Sigmoid colon (tissue), 7 donors: Measurements from ENCODE around the gene ZNHIT2. TPM values are rescaled to one million over a fixed set of nuclear protein-coding genes. Genes with fewer than 3 reads are reported as not detected.
A peak's percentile ranks its signal among the peaks of the same experiment; 100 is the strongest.

ENCODE experiments used
- DNase-seq: peaks from one replicate; pipeline ENCODE4 v3.0.0-alpha.2; 2019
- H3K27ac ChIP-seq, 4 donors: fragments of 200-600 bp; sonication (generic); one replicate each; pipeline ENCODE4 v1.5.1; 2016 to 2019; ENCODE audit warnings: mild to moderate bottlenecking in 1 of 4
- H3K27me3 ChIP-seq, 3 donors: fragments of 200-600 bp; sonication (generic); one replicate each; pipeline ENCODE4 v1.5.1; 2019; ENCODE audit warnings: mild to moderate bottlenecking in 1 of 3
- H3K36me3 ChIP-seq, 4 donors: fragments of 200-600 bp; sonication (generic); one replicate each; pipeline ENCODE4 v1.5.1; 2016 to 2019
- H3K4me1 ChIP-seq, 4 donors: fragments of 200-600 bp; sonication (generic); one replicate each; pipeline ENCODE4 v1.5.1; 2017 to 2019
- H3K4me3 ChIP-seq, 4 donors: fragments of 200-600 bp; sonication (generic); one replicate each; pipeline ENCODE4 v1.5.1; 2017 to 2019; ENCODE audit warnings: mild to moderate bottlenecking in 2 of 4, moderate library complexity in 1 of 4
- H3K9me3 ChIP-seq, 4 donors: fragments of 200-600 bp in 3 of 4; sonication (generic) in 3 of 4; one replicate each; pipeline versions ENCODE4 v1.5.1 to v1.6.1; 2013 to 2019
- EP300 ChIP-seq, 4 donors: sonication (generic); formaldehyde crosslinking; IDR thresholded peaks; one replicate each; pipeline ENCODE4 v1.6.1; 2017; ENCODE audit warnings: antibody characterized with exemption in 4 of 4
- POLR2A ChIP-seq, 2 donors: fragments of 450-650 bp; IDR thresholded peaks; one replicate each; pipeline ENCODE4 v1.6.1; 2016; ENCODE audit warnings: antibody characterized with exemption in 2 of 2, mild to moderate bottlenecking in 2 of 2, moderate library complexity in 2 of 2
- POLR2AphosphoS5 ChIP-seq, 4 donors: sonication (generic); formaldehyde crosslinking; IDR thresholded peaks; one replicate each; pipeline ENCODE4 v1.6.1; 2017; ENCODE audit warnings: antibody characterized with exemption in 4 of 4
- WGBS, 2 donors: extraction: QIAGEN DNeasy Blood & Tissue Kit; methylation state at CpG; one replicate each; pipeline ENCODE4 v1.1.7; 2013; 5-methylcytosine and 5-hydroxymethylcytosine counted together
- intact Hi-C: fragments of 100-400 bp; cut with DNase I; formaldehyde crosslinking; loops from one replicate; pipeline ENCODE4 v1.15.1; 2023
- polyA plus RNA-seq, 3 donors: library from polyadenylated mRNA; stranded (reverse); fragments of 200-250 nt; gene quantifications; one replicate each; pipeline ENCODE4 v1.2.3, GENCODE V29; 2013
- total RNA-seq, 4 donors: library from RNA; depleted of rRNA; stranded (reverse); fragments of >200 nt; gene quantifications; one replicate each; pipeline ENCODE4 v1.1.0, GENCODE V29; 2016
- TF ChIP-seq, protein P1 (sequence below), 4 experiments: fragments of 450-650 bp in 3 of 4; fragments of 200-600 bp in 1 of 4; IDR thresholded peaks; one replicate each; pipeline ENCODE4 v1.5.1; 2016 to 2019; ENCODE audit warnings: antibody characterized with exemption in 4 of 4, mild to moderate bottlenecking in 3 of 4, moderate library complexity in 2 of 4
- donor health status: healthy with polysubstance abuse.
- donor health status: Bipolar disorder and iron deficiency.
- donor health status: healthy.

ZNHIT2 gene
- total and polyA plus RNA-seq, 7 donors = 8.3 to 16.3 (median 13.6) TPM

- Histone ChIP-seq H3K27me3 (no peaks in the 10 kb centered on the region), H3K27ac (no peak overlapping the region), H3K36me3 (peaks cover 17 to 50% (median 30%) of the 10 kb centered on the region in 4 donors), H3K4me3 (no peak overlapping the region), H3K9me3 (no peaks in the 10 kb centered on the region), H3K4me1 (peaks cover 0 to 12% (median 11%) of the 10 kb centered on the region in 4 donors)
- no peak for DNase-seq
- TF ChIP-seq, protein P1, sequence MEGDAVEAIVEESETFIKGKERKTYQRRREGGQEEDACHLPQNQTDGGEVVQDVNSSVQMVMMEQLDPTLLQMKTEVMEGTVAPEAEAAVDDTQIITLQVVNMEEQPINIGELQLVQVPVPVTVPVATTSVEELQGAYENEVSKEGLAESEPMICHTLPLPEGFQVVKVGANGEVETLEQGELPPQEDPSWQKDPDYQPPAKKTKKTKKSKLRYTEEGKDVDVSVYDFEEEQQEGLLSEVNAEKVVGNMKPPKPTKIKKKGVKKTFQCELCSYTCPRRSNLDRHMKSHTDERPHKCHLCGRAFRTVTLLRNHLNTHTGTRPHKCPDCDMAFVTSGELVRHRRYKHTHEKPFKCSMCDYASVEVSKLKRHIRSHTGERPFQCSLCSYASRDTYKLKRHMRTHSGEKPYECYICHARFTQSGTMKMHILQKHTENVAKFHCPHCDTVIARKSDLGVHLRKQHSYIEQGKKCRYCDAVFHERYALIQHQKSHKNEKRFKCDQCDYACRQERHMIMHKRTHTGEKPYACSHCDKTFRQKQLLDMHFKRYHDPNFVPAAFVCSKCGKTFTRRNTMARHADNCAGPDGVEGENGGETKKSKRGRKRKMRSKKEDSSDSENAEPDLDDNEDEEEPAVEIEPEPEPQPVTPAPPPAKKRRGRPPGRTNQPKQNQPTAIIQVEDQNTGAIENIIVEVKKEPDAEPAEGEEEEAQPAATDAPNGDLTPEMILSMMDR (IDR thresholded peaks at IDR 0.05) = no peak
- no peak for TF ChIP-seq POLR2A (IDR thresholded peaks at IDR 0.05)
- TF ChIP-seq EP300 (IDR thresholded peaks at IDR 0.05) = no peak
- TF ChIP-seq POLR2AphosphoS5 (IDR thresholded peaks at IDR 0.05) = no peak
- 92% methylated on average over 4 of the region's 4 CpGs for WGBS, 2 donors
- intact Hi-C loops = no loop called here
Measured at GRCh38 chr11:65089621-65090020, 27.9 kb downstream of the ZNHIT2 start.

GRCh38 chr11:65087827-65088226 lies 29.7 kb downstream of the ZNHIT2 start:
- no peaks in the 10 kb centered on the region for H3K27me3 ChIP-seq
- intact Hi-C loops = no loop called here
- H3K4me1 ChIP-seq = peaks cover 0 to 23% (median 20%) of the 10 kb centered on the region in 4 donors
- TF ChIP-seq EP300 (IDR thresholded peaks at IDR 0.05) (no peak), POLR2A (IDR thresholded peaks at IDR 0.05) (no peak), POLR2AphosphoS5 (IDR thresholded peaks at IDR 0.05) (no peak)
- TF ChIP-seq, protein P1 (IDR thresholded peaks at IDR 0.05) = no peak
- H3K36me3 ChIP-seq = peaks cover 17 to 50% (median 30%) of the 10 kb centered on the region in 4 donors
- 96% methylated on average over 15 of the region's 15 CpGs for WGBS, 2 donors
- no peak overlapping the region for H3K27ac ChIP-seq
- no peak overlapping the region for H3K4me3 ChIP-seq
- DNase-seq = no peak
- no peaks in the 10 kb centered on the region for H3K9me3 ChIP-seq

- Histone ChIP-seq H3K9me3 (no peaks in the 10 kb centered on the region), H3K4me1 (peaks cover 0 to 23% (median 20%) of the 10 kb centered on the region in 4 donors), H3K4me3 (no peak overlapping the region), H3K27ac (no peak overlapping the region), H3K36me3 (peaks cover 17 to 50% (median 30%) of the 10 kb centered on the region in 4 donors), H3K27me3 (no peaks in the 10 kb centered on the region)
- no peak for TF ChIP-seq POLR2A (IDR thresholded peaks at IDR 0.05)
- TF ChIP-seq, protein P1 (IDR thresholded peaks at IDR 0.05) = no peak
- no peak for TF ChIP-seq EP300 (IDR thresholded peaks at IDR 0.05)
- TF ChIP-seq POLR2AphosphoS5 (IDR thresholded peaks at IDR 0.05) = no peak
- intact Hi-C loops = no loop called here
- 95 to 96% methylated on average over 11 of the region's 11 CpGs for WGBS, 2 donors
- DNase-seq = peak; percentile 65
Measured at GRCh38 chr11:65087216-65087615, 30.3 kb downstream of the ZNHIT2 start.

GRCh38 chr11:65086809-65087208 lies 30.7 kb downstream of the ZNHIT2 start:
- Histone ChIP-seq H3K27ac (no peak overlapping the region), H3K36me3 (peaks cover 17 to 50% (median 30%) of the 10 kb centered on the region in 4 donors), H3K4me3 (no peak overlapping the region), H3K9me3 (no peaks in the 10 kb centered on the region), H3K27me3 (no peaks in the 10 kb centered on the region), H3K4me1 (peaks cover 0 to 23% (median 20%) of the 10 kb centered on the region in 4 donors)
- 92 to 96% methylated on average over 9 of the region's 9 CpGs for WGBS, 2 donors
- TF ChIP-seq EP300 (IDR thresholded peaks at IDR 0.05) = no peak
- TF ChIP-seq POLR2A (IDR thresholded peaks at IDR 0.05) = no peak
- TF ChIP-seq, protein P1 (IDR thresholded peaks at IDR 0.05) = no peak
- TF ChIP-seq POLR2AphosphoS5 (IDR thresholded peaks at IDR 0.05) = no peak
- intact Hi-C loops = no loop called here
- DNase-seq = no peak

DNA sequence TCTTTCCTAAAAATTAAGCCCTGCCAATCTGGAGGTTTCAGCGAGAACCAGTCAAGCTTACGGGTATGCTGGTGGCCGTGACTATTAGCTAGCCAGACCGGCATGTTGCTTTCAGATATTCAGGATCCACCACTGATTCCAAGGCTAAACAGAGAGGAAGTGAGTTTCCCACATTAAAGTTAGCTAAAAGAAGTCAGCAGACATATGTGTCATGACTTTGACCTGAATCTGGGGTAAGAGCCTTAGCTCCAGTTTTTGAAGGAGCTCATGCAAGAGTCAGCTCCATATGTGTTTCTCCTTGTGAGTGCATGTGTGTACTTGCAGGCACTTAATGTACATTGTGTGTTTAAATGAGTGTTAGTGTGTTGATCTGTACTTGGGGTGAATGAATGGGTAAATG lies 32.1 kb downstream of the ZNHIT2 start:
- WGBS, 2 donors = 93 to 94% methylated on average over 4 of the region's 4 CpGs
- H3K4me1 ChIP-seq = peaks cover 0 to 23% (median 20%) of the 10 kb centered on the region in 4 donors
- TF ChIP-seq POLR2A (IDR thresholded peaks at IDR 0.05) = no peak
- TF ChIP-seq EP300 (IDR thresholded peaks at IDR 0.05) = no peak
- TF ChIP-seq, protein P1 (IDR thresholded peaks at IDR 0.05) = no peak
- TF ChIP-seq POLR2AphosphoS5 (IDR thresholded peaks at IDR 0.05) = no peak
- intact Hi-C loops = loop anchor here (2.0 kb wide), 1 partner anchor 73 kb away; no protein-coding TSS in a partner anchor
- H3K9me3 ChIP-seq = no peaks in the 10 kb centered on the region
- no peak overlapping the region for H3K27ac ChIP-seq
- H3K27me3 ChIP-seq = no peaks in the 10 kb centered on the region
- peaks cover 17 to 50% (median 30%) of the 10 kb centered on the region in 4 donors for H3K36me3 ChIP-seq
- H3K4me3 ChIP-seq = no peak overlapping the region
- DNase-seq = no peak
